ENCODE data around the gene ARID5B.

DNA sequence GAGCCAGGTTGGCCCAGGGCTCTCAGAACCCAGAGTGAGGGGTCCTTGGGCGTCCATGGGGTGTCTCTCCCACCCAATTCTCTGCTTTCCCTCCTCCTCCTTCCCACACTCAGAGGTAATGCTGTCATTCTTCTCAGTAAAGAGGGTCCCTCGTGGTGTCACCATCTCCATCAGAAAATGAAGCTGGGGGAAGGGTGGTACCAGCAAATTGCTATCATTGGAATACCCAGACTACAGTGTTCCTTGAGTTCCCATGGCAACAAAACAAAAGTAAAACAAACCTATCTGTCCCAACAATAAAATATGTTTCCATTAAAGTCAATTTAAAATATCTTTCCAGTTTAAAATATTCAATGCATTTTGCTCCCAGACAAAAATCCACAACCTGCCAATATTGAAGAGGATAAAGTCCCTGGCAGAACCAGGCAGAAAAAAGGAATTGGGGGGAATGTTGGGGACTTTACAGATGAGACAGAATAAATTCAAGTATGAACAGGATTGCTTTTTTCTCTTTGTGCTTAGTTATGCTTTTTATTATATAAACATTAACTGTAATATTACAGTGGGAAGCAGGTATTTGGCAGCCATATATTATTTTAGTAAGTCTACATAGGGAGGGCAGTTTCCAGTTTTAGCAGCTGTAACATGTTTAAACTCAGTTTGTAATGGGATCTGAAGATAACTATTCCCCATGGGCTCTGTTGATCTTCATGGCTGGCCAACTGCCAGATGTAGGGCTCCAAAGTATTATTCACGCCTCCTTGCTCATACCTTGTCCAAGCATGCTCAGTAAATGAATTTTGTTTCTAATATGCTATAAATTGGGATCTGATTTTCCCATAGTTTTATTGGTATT is 182.1 kb downstream of the ARID5B start:
- no peak for TF ChIP-seq POLR2A (IDR thresholded peaks at IDR 0.05)
- TF ChIP-seq, protein P1, sequence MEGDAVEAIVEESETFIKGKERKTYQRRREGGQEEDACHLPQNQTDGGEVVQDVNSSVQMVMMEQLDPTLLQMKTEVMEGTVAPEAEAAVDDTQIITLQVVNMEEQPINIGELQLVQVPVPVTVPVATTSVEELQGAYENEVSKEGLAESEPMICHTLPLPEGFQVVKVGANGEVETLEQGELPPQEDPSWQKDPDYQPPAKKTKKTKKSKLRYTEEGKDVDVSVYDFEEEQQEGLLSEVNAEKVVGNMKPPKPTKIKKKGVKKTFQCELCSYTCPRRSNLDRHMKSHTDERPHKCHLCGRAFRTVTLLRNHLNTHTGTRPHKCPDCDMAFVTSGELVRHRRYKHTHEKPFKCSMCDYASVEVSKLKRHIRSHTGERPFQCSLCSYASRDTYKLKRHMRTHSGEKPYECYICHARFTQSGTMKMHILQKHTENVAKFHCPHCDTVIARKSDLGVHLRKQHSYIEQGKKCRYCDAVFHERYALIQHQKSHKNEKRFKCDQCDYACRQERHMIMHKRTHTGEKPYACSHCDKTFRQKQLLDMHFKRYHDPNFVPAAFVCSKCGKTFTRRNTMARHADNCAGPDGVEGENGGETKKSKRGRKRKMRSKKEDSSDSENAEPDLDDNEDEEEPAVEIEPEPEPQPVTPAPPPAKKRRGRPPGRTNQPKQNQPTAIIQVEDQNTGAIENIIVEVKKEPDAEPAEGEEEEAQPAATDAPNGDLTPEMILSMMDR (IDR thresholded peaks at IDR 0.05) = no peak
